GM12892 (cell line): Measurements from ENCODE around the gene PSMD1.

Experiments used
- POLR2A ChIP-seq: IDR thresholded peaks from 2 replicates; pipeline ENCODE4 v1.6.1; 2011; ENCODE audit warnings: low read depth, low read length, control low read depth
- POLR2AphosphoS5 ChIP-seq: IDR thresholded peaks from 2 replicates; pipeline ENCODE4 v1.6.1; 2011; ENCODE audit warnings: low read depth, low read length, control low read depth
- TAF1 ChIP-seq: IDR thresholded peaks from 2 replicates; pipeline ENCODE4 v1.6.1; 2011; ENCODE audit warnings: low read depth, mild to moderate bottlenecking, control low read depth, low read length, borderline replicate concordance

- TF ChIP-seq POLR2AphosphoS5 (no peak), POLR2A (no peak), TAF1 (no peak)
These were observed 25.9 kb upstream of the PSMD1 start for GRCh38 chr2:231030725-231031124.
